Breast epithelium (tissue), 3 donors: ENCODE results near the gene SERPINB8.

ENCODE experiments used
- POLR2A ChIP-seq: fragments of 450-650 bp; IDR thresholded peaks from one replicate; pipeline ENCODE4 v1.6.1; 2016; ENCODE audit warnings: antibody characterized with exemption, mild to moderate bottlenecking, moderate library complexity
- TF ChIP-seq, protein P1 (sequence below), 3 donors: fragments of 450-650 bp; IDR thresholded peaks; one replicate each; pipeline ENCODE4 v1.5.1; 2016 to 2017; ENCODE audit warnings: antibody characterized with exemption in 3 of 3, mild to moderate bottlenecking in 3 of 3, moderate library complexity in 3 of 3

DNA sequence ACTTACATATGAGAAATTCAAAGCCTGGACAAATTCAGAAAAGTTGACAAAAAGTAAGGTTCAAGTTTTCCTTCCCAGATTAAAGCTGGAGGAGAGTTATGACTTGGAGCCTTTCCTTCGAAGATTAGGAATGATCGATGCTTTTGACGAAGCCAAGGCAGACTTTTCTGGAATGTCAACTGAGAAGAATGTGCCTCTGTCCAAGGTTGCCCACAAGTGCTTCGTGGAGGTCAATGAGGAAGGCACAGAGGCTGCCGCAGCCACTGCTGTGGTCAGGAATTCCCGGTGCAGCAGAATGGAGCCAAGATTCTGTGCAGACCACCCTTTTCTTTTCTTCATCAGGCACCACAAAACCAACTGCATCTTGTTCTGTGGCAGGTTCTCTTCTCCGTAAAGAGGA is 17.0 kb downstream of the SERPINB8 start:
- TF ChIP-seq, protein P1, sequence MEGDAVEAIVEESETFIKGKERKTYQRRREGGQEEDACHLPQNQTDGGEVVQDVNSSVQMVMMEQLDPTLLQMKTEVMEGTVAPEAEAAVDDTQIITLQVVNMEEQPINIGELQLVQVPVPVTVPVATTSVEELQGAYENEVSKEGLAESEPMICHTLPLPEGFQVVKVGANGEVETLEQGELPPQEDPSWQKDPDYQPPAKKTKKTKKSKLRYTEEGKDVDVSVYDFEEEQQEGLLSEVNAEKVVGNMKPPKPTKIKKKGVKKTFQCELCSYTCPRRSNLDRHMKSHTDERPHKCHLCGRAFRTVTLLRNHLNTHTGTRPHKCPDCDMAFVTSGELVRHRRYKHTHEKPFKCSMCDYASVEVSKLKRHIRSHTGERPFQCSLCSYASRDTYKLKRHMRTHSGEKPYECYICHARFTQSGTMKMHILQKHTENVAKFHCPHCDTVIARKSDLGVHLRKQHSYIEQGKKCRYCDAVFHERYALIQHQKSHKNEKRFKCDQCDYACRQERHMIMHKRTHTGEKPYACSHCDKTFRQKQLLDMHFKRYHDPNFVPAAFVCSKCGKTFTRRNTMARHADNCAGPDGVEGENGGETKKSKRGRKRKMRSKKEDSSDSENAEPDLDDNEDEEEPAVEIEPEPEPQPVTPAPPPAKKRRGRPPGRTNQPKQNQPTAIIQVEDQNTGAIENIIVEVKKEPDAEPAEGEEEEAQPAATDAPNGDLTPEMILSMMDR (IDR thresholded peaks at IDR 0.05): no peak
- no peak for TF ChIP-seq POLR2A
